DLD1 (cell line): ENCODE results near the gene DGCR6L.

Experiments used
- in situ Hi-C: cut with HindIII; loops from 2 replicates; pipeline ENCODE4 v1.10.0; 2017; ENCODE audit warnings: low sequenced_read_pairs

The DGCR6L gene

DNA sequence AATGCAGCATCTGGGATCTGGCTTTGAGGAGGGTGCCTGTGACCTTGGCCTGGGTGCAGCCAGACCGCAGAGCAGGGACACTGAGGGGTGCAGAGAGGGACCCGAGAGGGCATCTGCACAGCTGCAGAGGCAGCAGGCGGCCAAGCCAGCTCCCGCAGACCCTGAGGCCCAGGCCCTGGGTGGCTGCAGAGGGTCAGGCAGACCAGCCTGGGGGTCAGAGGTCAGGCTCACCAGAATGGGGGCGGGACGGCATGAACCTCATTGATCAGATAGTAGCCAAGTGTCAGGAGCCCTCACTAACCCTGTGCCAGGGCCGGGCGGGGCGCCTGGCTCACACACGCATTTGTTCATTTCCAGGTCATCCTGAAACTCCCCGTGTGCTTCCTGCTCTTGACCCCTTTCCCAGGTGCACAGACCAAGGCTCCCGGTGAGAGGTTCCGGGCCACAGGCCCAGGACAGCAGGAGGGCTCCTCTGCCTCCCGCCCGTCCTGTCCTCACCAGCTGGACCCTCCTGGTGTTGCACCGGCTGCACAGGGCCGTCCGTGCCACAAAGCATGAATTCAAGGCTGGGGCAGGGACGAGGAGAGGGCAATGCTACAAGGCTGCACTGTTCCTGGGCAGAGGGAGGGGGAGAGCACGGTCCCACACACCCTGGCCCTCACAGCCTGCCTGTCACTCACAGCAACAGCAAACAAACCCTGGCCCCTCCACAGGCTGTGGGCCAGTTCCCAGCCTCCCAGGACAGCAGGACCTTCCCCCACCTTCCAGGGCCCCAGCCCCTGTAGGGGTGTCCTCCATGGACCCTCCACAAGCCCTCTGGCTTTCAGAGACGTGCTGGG lies 55.0 kb downstream of the DGCR6L start:
- in situ Hi-C loops = loop anchor here (5.0 kb wide), 1 partner anchor 93 kb away; no protein-coding TSS in a partner anchor
